Activated CD8-positive, alpha-beta memory T cell treated with anti-CD3 and anti-CD28 coated beads, Interleukin-2, amount 10 ng/mL, durations not matched to agents 7 days and 5 days (primary cell): Measurements from ENCODE around the gene TMEM101. TPM values are rescaled to one million over a fixed set of nuclear protein-coding genes. Genes with fewer than 3 reads are reported as not detected.
A peak's percentile ranks its signal among the peaks of the same experiment; 100 is the strongest.
"Not testable (repeated sequence)": the region's sequence is repeated elsewhere in the genome, so short reads cannot be mapped to it uniquely, and the experiment has no call there.

Experiments used
- ATAC-seq: fragments of 150-1000 bp; cut with Tn5 transposase; one replicate; pipeline ENCODE4 v1.10.0; 2021; ENCODE audit warnings: moderate library complexity
- CTCF ChIA-PET: fragments of 350-600 bp; sonication (Branson Sonifier 250); formaldehyde crosslinking; loops from one replicate; lab custom pipeline; 2021; ENCODE audit warnings: antibody characterized with exemption; lab: Charles Lee
- DNase-seq: peaks from one replicate; pipeline ENCODE4 v3.0.0-alpha.2; 2020
- H3K27ac Mint-ChIP-seq: one replicate; pipeline ENCODE4 v1.8.0; 2021; ENCODE audit warnings: mild to moderate bottlenecking, mixed read lengths
- H3K27me3 Mint-ChIP-seq: one replicate; pipeline ENCODE4 v1.8.0; 2021; ENCODE audit warnings: mixed read lengths
- H3K36me3 Mint-ChIP-seq: one replicate; pipeline ENCODE4 v1.8.0; 2021; ENCODE audit warnings: mild to moderate bottlenecking, mixed read lengths
- H3K4me1 Mint-ChIP-seq: one replicate; pipeline ENCODE4 v1.8.0; 2021; ENCODE audit warnings: mixed read lengths
- H3K4me3 Mint-ChIP-seq: one replicate; pipeline ENCODE4 v1.8.0; 2021; ENCODE audit warnings: mild to moderate bottlenecking, moderate library complexity, mixed read lengths
- H3K9me3 Mint-ChIP-seq: one replicate; pipeline ENCODE4 v1.8.0; 2022; ENCODE audit warnings: low read depth, mixed read lengths
- total RNA-seq, 2 experiments: library from RNA; stranded (reverse); gene quantifications; one replicate each; pipeline ENCODE4 v1.2.3, GENCODE V29; 2021

The TMEM101 gene
- 10 to 100 TPM; 28.9 to 29.3 TPM for total RNA-seq

GRCh38 chr17:44014437-44015172 is at the start of gene TMEM101:
TSS of gene TMEM101 (minus strand) at chr17:44014963. CDS start at chr17:44014952, 11 bp downstream.
- ATAC-seq (peak; percentile 99), DNase-seq (peak; percentile 94)
- CTCF ChIA-PET, result interaction anchor here (0.8 to 1.5 kb wide), 9 partner anchors 17 to 530 kb away, joined by 3 to 7 read pairs (median 3); no protein-coding TSS in a partner anchor
- Mint-ChIP-seq H3K9me3 (no peaks in the 10 kb centered on the region), H3K4me1 (peaks cover 15% of the 10 kb centered on the region), H3K27ac (peak within 1 kb of the TSS; percentile 96), H3K4me3 (peak within 1 kb of the TSS; percentile 93), H3K27me3 (no peaks in the 10 kb centered on the region), H3K36me3 (peaks cover 2% of the 10 kb centered on the region)

DNA sequence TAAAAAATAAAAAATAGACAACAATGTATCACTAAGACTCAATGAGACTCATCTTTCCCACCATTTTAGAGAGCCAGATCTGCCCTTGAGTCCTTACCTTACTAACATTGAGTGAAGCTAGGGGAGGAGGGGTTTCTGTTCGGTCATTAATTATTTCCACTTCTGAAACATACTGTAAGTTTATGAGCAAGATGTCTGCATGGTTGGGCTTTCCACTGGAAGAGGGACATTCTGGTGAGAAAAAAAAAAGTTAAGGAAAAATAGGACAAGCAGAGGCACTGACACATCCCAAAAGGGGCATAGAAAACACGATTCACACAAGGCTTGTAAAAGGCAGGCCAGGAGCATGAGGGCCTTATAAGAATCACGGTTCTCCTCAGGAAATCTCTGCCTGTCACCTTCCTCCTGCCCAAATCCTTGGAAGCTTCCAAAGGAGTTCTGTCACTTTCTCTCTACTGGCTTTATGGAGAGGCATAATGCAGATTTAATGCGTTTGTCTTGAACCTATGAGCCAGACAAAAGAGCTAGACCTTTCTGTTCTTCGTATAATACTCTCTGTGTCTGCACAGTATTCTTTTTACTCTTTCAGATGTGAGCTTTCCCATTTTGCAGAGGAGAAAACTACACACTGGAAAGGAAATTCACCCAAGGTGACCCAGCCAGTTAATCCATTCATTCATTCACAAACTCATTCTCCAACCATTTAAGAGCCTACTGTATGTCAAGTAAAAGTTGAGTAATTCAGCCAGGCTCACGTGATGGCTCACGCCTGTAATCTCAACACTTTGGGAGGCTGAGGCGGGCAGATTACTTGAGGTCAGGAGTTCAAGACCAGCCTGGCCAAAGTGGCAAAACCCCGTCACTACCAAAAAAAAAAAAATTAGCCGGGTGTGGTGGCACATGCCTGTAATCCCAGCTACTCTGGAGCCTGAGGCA is 49.2 kb upstream of the TMEM101 start:
- no peak overlapping the region for H3K4me3 Mint-ChIP-seq
- H3K9me3 Mint-ChIP-seq, result no peaks in the 10 kb centered on the region
- peaks cover 52% of the 10 kb centered on the region for H3K4me1 Mint-ChIP-seq
- H3K36me3 Mint-ChIP-seq, result peaks cover 39% of the 10 kb centered on the region
- DNase-seq (no peak), ATAC-seq (no peak)
- no peaks in the 10 kb centered on the region for H3K27me3 Mint-ChIP-seq
- CTCF ChIA-PET, result interaction anchor here (0.7 to 2.0 kb wide), 4 partner anchors 22 to 218 kb away, joined by 3 to 5 read pairs (median 4); no protein-coding TSS in a partner anchor
- H3K27ac Mint-ChIP-seq, result peak overlapping the region; percentile 41

DNA sequence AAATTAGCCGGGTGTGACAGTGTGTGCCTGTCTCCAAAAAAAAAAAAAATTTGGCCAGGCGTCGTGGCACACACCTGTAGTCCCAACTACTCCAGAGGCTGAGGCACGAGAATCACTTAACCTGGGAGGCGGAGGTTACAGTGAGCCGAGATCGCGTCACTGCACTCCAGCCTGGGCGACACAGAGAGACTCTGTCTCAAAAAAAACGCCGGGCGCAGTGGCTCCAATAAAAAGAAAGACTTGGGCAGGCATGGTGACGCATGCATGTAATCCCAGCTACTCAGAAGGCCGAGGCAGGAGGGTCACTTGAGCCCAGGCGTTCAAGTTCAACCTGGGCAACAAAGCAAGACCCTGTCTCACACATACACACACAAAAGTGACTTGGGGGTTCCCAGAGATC is 48.1 kb upstream of the TMEM101 start:
- DNase-seq (no peak), ATAC-seq (no peak)
- no peak overlapping the region for H3K4me3 Mint-ChIP-seq
- no peaks in the 10 kb centered on the region for H3K9me3 Mint-ChIP-seq
- H3K27ac Mint-ChIP-seq, result no peak overlapping the region
- no peaks in the 10 kb centered on the region for H3K27me3 Mint-ChIP-seq
- CTCF ChIA-PET, result interaction anchor here (2.0 kb wide), 1 partner anchor 21 kb away, joined by 4 read pairs; no protein-coding TSS in a partner anchor
- H3K4me1 Mint-ChIP-seq, result peaks cover 54% of the 10 kb centered on the region
- H3K36me3 Mint-ChIP-seq, result peaks cover 46% of the 10 kb centered on the region

DNA sequence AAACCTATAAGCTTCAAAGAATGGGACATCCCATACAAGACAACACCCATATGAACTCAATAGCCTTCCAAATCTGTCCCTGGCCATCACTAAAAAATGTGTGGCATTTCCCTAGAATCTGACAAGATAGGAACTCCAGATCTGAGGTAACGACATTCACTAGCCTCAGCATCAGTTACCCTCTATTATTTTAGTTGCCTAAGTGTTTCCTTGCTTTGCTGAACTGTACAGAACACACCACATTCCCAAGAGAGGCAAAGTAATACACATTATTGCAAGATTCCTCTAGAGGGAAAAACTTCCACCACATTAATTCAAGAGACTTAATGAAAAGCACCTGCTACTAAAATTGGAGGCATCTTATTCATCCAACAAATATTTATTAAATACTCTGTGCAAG is 46.7 kb upstream of the TMEM101 start:
- peaks cover 45% of the 10 kb centered on the region for H3K4me1 Mint-ChIP-seq
- no peaks in the 10 kb centered on the region for H3K9me3 Mint-ChIP-seq
- H3K27ac Mint-ChIP-seq, result no peak overlapping the region
- no peak for DNase-seq
- H3K4me3 Mint-ChIP-seq, result no peak overlapping the region
- CTCF ChIA-PET, result no interaction called here
- peaks cover 46% of the 10 kb centered on the region for H3K36me3 Mint-ChIP-seq
- no peaks in the 10 kb centered on the region for H3K27me3 Mint-ChIP-seq
- no peak for ATAC-seq

DNA sequence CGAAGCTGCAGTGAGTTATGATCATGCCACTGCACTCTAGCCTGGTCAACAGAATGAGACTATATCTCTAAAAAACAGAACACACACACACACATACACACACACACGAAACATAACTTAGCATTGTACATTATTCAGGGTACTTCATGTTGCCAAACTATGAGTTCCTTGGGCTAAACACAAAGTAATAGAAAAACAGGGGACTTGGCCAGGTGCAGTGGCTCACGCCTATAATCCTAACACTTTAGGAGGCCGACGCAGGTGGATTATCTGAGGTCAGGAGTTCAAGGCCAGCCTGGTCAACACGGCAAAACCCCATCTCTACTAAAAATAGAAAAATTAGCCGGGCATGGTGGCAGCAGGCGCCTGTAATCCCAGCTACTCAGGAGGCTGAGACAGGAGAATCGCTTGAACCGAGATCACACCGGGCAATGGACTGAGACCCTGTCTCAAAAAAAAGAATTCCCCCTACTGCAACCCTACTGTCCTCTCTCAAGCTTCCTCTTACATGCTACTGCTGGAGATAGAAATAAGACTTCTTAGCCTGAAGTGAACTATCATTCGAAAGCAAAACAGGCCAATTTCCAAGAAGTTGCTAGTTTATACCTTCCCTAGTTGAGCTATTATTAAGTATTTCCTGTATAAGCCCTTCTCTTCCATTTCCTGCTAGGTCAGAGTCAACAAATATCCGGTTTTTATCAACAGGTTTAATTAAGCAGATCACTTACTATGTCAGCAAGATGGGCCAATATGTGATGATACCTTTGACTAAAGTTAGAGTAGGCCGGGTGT is 44.5 kb upstream of the TMEM101 start:
- peaks cover 46% of the 10 kb centered on the region for H3K36me3 Mint-ChIP-seq
- H3K27me3 Mint-ChIP-seq, result no peaks in the 10 kb centered on the region
- ATAC-seq (no peak), DNase-seq (no peak)
- H3K9me3 Mint-ChIP-seq, result no peaks in the 10 kb centered on the region
- peaks cover 36% of the 10 kb centered on the region for H3K4me1 Mint-ChIP-seq
- peak overlapping the region; percentile 47 for H3K27ac Mint-ChIP-seq
- no peak overlapping the region for H3K4me3 Mint-ChIP-seq
- CTCF ChIA-PET, result interaction anchor here (1.0 kb wide), 1 partner anchor 17 kb away, joined by 4 read pairs; no protein-coding TSS in a partner anchor

- no peak overlapping the region for H3K4me3 Mint-ChIP-seq
- ATAC-seq (no peak), DNase-seq (no peak)
- peaks cover 6% of the 10 kb centered on the region for H3K4me1 Mint-ChIP-seq
- H3K27ac Mint-ChIP-seq, result no peak overlapping the region
- H3K9me3 Mint-ChIP-seq, result no peaks in the 10 kb centered on the region
- peaks cover 28% of the 10 kb centered on the region for H3K36me3 Mint-ChIP-seq
- H3K27me3 Mint-ChIP-seq, result no peaks in the 10 kb centered on the region
- CTCF ChIA-PET, result interaction anchor here (0.7 kb wide), 2 partner anchors 12 to 110 kb away, joined by 3 read pairs; no protein-coding TSS in a partner anchor
Measured at GRCh38 chr17:44053125-44053872, 38.5 kb upstream of the TMEM101 start.

DNA sequence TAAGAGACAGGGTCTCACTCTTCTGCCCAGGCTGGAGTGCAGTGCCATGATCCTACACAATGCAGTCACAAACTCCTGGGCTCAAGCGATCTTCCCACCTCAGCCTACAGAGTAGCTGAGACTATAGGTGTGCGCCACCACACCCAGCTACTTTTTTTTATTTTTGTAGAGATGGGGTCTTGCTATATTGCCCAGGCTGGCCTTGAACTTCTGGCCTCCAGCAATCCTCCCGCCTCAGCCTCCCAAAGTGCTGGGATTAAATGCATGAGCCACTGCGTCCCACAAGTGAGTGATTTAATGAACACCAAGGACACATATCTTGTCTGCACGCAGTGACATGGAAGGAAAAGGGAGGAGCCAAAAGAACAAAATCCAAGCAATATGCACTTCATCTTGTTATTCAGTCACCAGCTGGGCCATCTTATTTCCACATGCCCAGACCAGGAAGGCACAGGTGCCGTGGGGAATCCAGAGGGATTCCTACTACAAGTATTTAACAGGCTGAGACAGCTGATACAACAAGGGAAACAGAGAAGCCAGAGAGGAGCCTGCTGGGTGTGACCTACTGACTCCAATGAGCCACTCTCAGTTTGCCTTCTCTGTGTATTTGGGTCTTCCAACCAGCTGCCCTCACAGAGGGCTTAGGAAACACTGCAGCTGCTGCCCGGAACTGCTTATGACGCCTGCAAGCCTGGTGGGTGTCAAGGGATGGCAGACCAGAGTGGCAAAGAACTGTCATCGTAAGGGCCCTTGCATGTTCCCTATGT is 34.7 kb upstream of the TMEM101 start:
- no peaks in the 10 kb centered on the region for H3K27me3 Mint-ChIP-seq
- no peak overlapping the region for H3K27ac Mint-ChIP-seq
- peaks cover 30% of the 10 kb centered on the region for H3K36me3 Mint-ChIP-seq
- H3K4me1 Mint-ChIP-seq, result peaks cover 10% of the 10 kb centered on the region
- no peak for DNase-seq
- no peak for ATAC-seq
- H3K9me3 Mint-ChIP-seq, result no peaks in the 10 kb centered on the region
- CTCF ChIA-PET, result interaction anchor here (2.2 kb wide), 1 partner anchor 8 kb away, joined by 8 read pairs; no protein-coding TSS in a partner anchor
- no peak overlapping the region for H3K4me3 Mint-ChIP-seq

- H3K27ac Mint-ChIP-seq, H3K9me3 Mint-ChIP-seq, CTCF ChIA-PET, H3K4me3 Mint-ChIP-seq, H3K27me3 Mint-ChIP-seq, DNase-seq, ATAC-seq, H3K4me1 Mint-ChIP-seq: not testable (repeated sequence)
- peaks cover 15% of the 10 kb centered on the region for H3K36me3 Mint-ChIP-seq
Measured at GRCh38 chr17:44046893-44047292, 32.1 kb upstream of the TMEM101 start.

- CTCF ChIA-PET, result no interaction called here
- ATAC-seq, result no peak
- Mint-ChIP-seq H3K9me3 (no peaks in the 10 kb centered on the region), H3K27me3 (no peaks in the 10 kb centered on the region), H3K4me1 (peaks cover 16% of the 10 kb centered on the region), H3K27ac (no peak overlapping the region), H3K36me3 (peaks cover 18% of the 10 kb centered on the region), H3K4me3 (no peak overlapping the region)
- no peak for DNase-seq
Measured at GRCh38 chr17:44045486-44045885, 30.7 kb upstream of the TMEM101 start.

DNA sequence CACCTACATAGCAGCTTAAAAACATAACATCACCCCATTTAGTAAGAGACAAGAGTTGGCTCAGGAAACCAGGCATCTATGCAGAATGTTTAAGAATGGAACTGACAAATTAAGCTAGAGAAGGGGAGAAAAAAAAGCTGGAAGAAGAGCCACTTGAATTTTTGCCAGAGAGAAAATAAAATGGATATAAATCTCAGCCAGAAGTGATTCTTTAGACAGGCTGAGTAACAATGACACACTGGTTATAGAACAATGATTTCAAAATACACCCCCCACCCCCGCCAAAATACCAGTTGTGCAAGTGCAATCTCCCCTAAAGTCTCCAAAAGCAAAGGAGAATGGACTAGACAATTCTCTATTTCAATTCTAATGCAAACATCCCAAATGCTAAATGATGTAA is 29.3 kb upstream of the TMEM101 start:
- H3K9me3 Mint-ChIP-seq, result no peaks in the 10 kb centered on the region
- no peak overlapping the region for H3K4me3 Mint-ChIP-seq
- H3K27ac Mint-ChIP-seq, result no peak overlapping the region
- peaks cover 26% of the 10 kb centered on the region for H3K4me1 Mint-ChIP-seq
- H3K27me3 Mint-ChIP-seq, result no peaks in the 10 kb centered on the region
- H3K36me3 Mint-ChIP-seq, result peaks cover 21% of the 10 kb centered on the region
- DNase-seq (no peak), ATAC-seq (no peak)
- CTCF ChIA-PET, result interaction anchor here (0.6 to 5.9 kb wide), 7 partner anchors 16 to 344 kb away, joined by 3 to 51 read pairs (median 3); no protein-coding TSS in a partner anchor

DNA sequence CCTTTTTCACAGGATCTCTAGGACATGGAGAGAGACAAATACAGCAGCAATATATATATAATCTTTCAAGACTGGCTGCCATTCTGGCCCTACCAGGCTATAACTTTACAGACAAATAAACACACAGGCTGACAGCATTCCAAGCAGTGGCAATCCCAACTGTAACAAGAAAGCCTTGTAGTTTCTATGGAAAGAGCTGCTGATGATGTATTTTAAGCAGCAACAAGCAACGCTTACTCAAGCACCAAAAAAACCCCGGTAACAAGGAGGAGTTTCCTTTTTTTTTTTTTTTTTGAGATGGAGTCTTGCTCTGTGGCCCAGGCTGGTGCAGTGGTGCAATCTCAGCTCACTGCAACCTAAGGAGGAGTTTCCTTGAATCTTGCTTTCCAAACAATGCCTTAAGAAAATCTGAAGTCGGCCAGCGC is 28.5 kb upstream of the TMEM101 start:
- Mint-ChIP-seq H3K9me3 (no peaks in the 10 kb centered on the region), H3K36me3 (peaks cover 22% of the 10 kb centered on the region), H3K27me3 (no peaks in the 10 kb centered on the region), H3K4me1 (peaks cover 24% of the 10 kb centered on the region), H3K27ac (no peak overlapping the region), H3K4me3 (no peak overlapping the region)
- CTCF ChIA-PET, result interaction anchor here (0.7 to 5.9 kb wide), 7 partner anchors 9 to 165 kb away, joined by 3 to 51 read pairs (median 4); no protein-coding TSS in a partner anchor
- DNase-seq (no peak), ATAC-seq (no peak)
